22Rv1 (cell line): Measurements from ENCODE around the gene RAB1A.

Experiments used
- CTCF ChIP-seq: fragments of 450-650 bp; IDR thresholded peaks from 2 replicates; pipeline ENCODE4 v1.5.1; 2017; ENCODE audit warnings: mild to moderate bottlenecking
- ZFX ChIP-seq: fragments of 450-650 bp; IDR thresholded peaks from 2 replicates; pipeline ENCODE4 v1.6.1; 2017; ENCODE audit warnings: antibody characterized with exemption, borderline replicate concordance

- no peak for TF ChIP-seq CTCF
- TF ChIP-seq ZFX, result no peak
Observed at GRCh38 chr2:65062843-65063825, 66.8 kb downstream of the RAB1A start.
